Bronchial epithelial cell (primary cell): ENCODE measurements around the gene TICAM2. TPM values are rescaled to one million over a fixed set of nuclear protein-coding genes. Genes with fewer than 3 reads are reported as not detected.

ENCODE experiments used
- DNase-seq: peaks from one replicate; pipeline ENCODE4 v3.0.0-alpha.2; 2010; ENCODE audit warnings: low read depth
- FAIRE-seq: peaks from 2 replicates; lab custom pipeline; 2011; peaks lifted over from hg19 to GRCh38; lab: Jason Lieb, UNC
- H3K27me3 ChIP-seq: 2 replicates; pipeline ENCODE4 v1.5.1; 2011; ENCODE audit warnings: low read length; ENCODE audit not compliant: control insufficient read depth, insufficient read depth
- H3K36me3 ChIP-seq: 2 replicates; pipeline ENCODE4 v1.5.1; 2011; ENCODE audit warnings: low read length; ENCODE audit not compliant: control insufficient read depth, insufficient read depth
- H3K4me3 ChIP-seq: 2 replicates; pipeline ENCODE4 v1.5.1; 2011; ENCODE audit warnings: mild to moderate bottlenecking, low read depth, low read length, control low read depth
- CTCF ChIP-seq: IDR thresholded peaks from 2 replicates; pipeline ENCODE4 v1.5.1; 2011; ENCODE audit warnings: mild to moderate bottlenecking, moderate library complexity, low read length, control low read depth, inconsistent platforms; ENCODE audit not compliant: insufficient read depth, severe bottlenecking
- total RNA-seq: library from RNA; depleted of rRNA; stranded (reverse); fragments of >200 nt; gene quantifications from 2 replicates; pipeline ENCODE4 v1.2.1, GENCODE V29; 2014

Gene TICAM2
- total RNA-seq, 1 donor from 2014 or later, result 0.26 TPM

GRCh38 chr5:115623658-115624057 lies 21.4 kb upstream of the TICAM2 start:
- DNase-seq (no peak), FAIRE-seq (no peak)
- Histone ChIP-seq H3K36me3 (no peaks in the 10 kb centered on the region), H3K27me3 (no peaks in the 10 kb centered on the region), H3K4me3 (no peak overlapping the region)
- no peak for TF ChIP-seq CTCF

GRCh38 chr5:115621365-115621900 lies 19.2 kb upstream of the TICAM2 start:
- TF ChIP-seq CTCF, result no peak
- peaks cover 2% of the 10 kb centered on the region for H3K36me3 ChIP-seq
- no peak for FAIRE-seq
- no peak for DNase-seq
- no peak overlapping the region for H3K4me3 ChIP-seq
- H3K27me3 ChIP-seq, result no peaks in the 10 kb centered on the region

GRCh38 chr5:115616892-115617291 lies 14.6 kb upstream of the TICAM2 start:
- FAIRE-seq (no peak), DNase-seq (no peak)
- no peak overlapping the region for H3K4me3 ChIP-seq
- peaks cover 4% of the 10 kb centered on the region for H3K36me3 ChIP-seq
- TF ChIP-seq CTCF, result no peak
- H3K27me3 ChIP-seq, result no peaks in the 10 kb centered on the region

GRCh38 chr5:115616472-115616871 lies 14.2 kb upstream of the TICAM2 start:
- TF ChIP-seq CTCF, result no peak
- no peak for DNase-seq
- Histone ChIP-seq H3K4me3 (no peak overlapping the region), H3K36me3 (peaks cover 4% of the 10 kb centered on the region), H3K27me3 (no peaks in the 10 kb centered on the region)
- FAIRE-seq, result no peak

- Histone ChIP-seq H3K36me3 (peaks cover 2% of the 10 kb centered on the region), H3K27me3 (no peaks in the 10 kb centered on the region), H3K4me3 (no peak overlapping the region)
- DNase-seq (no peak), FAIRE-seq (no peak)
- no peak for TF ChIP-seq CTCF
Measured at GRCh38 chr5:115611873-115612272, 9.6 kb upstream of the TICAM2 start.

- no peaks in the 10 kb centered on the region for H3K36me3 ChIP-seq
- TF ChIP-seq CTCF, result no peak
- no peak overlapping the region for H3K4me3 ChIP-seq
- DNase-seq, result no peak
- H3K27me3 ChIP-seq, result no peaks in the 10 kb centered on the region
- no peak for FAIRE-seq
Measured at GRCh38 chr5:115607935-115608334, 5.7 kb upstream of the TICAM2 start.
